Heart right ventricle (tissue), 16 donors: ENCODE data around the gene TNFRSF4. TPM values are rescaled to one million over a fixed set of nuclear protein-coding genes. Genes with fewer than 3 reads are reported as not detected.

Experiments used
- ATAC-seq, 8 donors: fragments of 200-7000 bp; cut with Tn5 transposase; one replicate each; pipeline ENCODE4 v1.9.1; 2020; ENCODE audit warnings: mild to moderate bottlenecking in 8 of 8, moderate library complexity in 8 of 8, moderate number of reproducible peaks in 1 of 8
- DNase-seq, 2 donors: peaks; one replicate each; pipeline ENCODE4 v3.0.0-alpha.2; 2020
- H3K27ac ChIP-seq, 10 donors: fragments of 200-600 bp; sonication (generic) in 2 of 10; one replicate each; pipeline versions ENCODE4 v1.5.0 to v1.8.0; 2020 to 2022; ENCODE audit warnings: mild to moderate bottlenecking in 3 of 10
- H3K27me3 ChIP-seq, 7 donors: fragments of 200-600 bp; one replicate each; pipeline ENCODE4 v1.8.0; 2021 to 2022; ENCODE audit warnings: mild to moderate bottlenecking in 2 of 7
- H3K36me3 ChIP-seq, 9 donors: fragments of 200-600 bp; sonication (generic) in 1 of 9; one replicate each; pipeline versions ENCODE4 v1.5.0 to v1.8.0; 2020 to 2022; ENCODE audit warnings: mild to moderate bottlenecking in 2 of 9
- H3K4me1 ChIP-seq, 9 donors: fragments of 200-600 bp; sonication (generic) in 1 of 9; one replicate each; pipeline versions ENCODE4 v1.5.0 to v1.8.0; 2020 to 2022; ENCODE audit warnings: mild to moderate bottlenecking in 4 of 9
- H3K4me3 ChIP-seq, 10 donors: fragments of 200-600 bp; sonication (generic) in 2 of 10; one replicate each; pipeline versions ENCODE4 v1.5.0 to v1.8.0; 2020 to 2022; ENCODE audit warnings: mild to moderate bottlenecking in 7 of 10, moderate library complexity in 2 of 10
- H3K9me3 ChIP-seq, 11 donors: fragments of 200-600 bp in 10 of 11; sonication (generic) in 2 of 11; one replicate each; pipeline versions ENCODE4 v1.5.0 to v1.8.0; 2013 to 2022; ENCODE audit warnings: mild to moderate bottlenecking in 2 of 11, control low read depth in 1 of 11, moderate library complexity in 1 of 11
- CTCF ChIP-seq, 9 donors: fragments of 200-600 bp; sonication (generic) in 2 of 9; IDR thresholded peaks; one replicate each; pipeline versions ENCODE4 v1.5.0 to v1.8.0; 2021 to 2022; ENCODE audit warnings: antibody characterized with exemption in 9 of 9, mild to moderate bottlenecking in 5 of 9, moderate library complexity in 1 of 9
- WGBS, 2 donors: extraction: QIAGEN DNeasy Blood & Tissue Kit; methylation state at CpG; one replicate each; pipeline ENCODE4 v1.1.7; 2013; ENCODE audit warnings: inconsistent platforms in 1 of 2; 5-methylcytosine and 5-hydroxymethylcytosine counted together
- intact Hi-C, 10 donors: fragments of 100-400 bp; cut with DNase I; formaldehyde crosslinking; loops; one replicate each; pipeline versions ENCODE4 v1.11.1 to v1.14.2; 2022
- polyA plus RNA-seq, 2 donors: library from polyadenylated mRNA; stranded (reverse); fragments of 200-250 nt; gene quantifications; one replicate each; pipeline ENCODE4 v1.2.3, GENCODE V29; 2013
- total RNA-seq, 10 donors: library from RNA; stranded (reverse); fragmentation: NEBNext Ultra II Directional in 3 of 10; extraction: Animal tissue kit (Norgen Biotek cat#: 25700) in 3 of 10; gene quantifications; one replicate each; pipeline versions ENCODE4 v1.2.1 to v1.2.4, GENCODE V29; 2021 to 2023
- donor health status: Arrhythmogenic right ventricular cardiomyopathy.
- donor health status: ischemic (EF 13 %, LVEDD 7.1; RV severe dilation, severe dysfunction).
- donor health status: healthy with polysubstance abuse.
- donor health status: DM: no; HTN: yes; CAD: no.
- donor health status: DM: no; HTN: no; CAD: no.
- donor health status: ischemic (EF 25% LVEDD 6.9; RV normal size, moderate dysfunction).
- donor health status: ischemic (EF 25% LVEDD 5.7; RV mildly dilated, moderate dysfunction).
- donor health status: healthy.
- donor health status: DM: yes; HTN: yes; CAD: no.
- donor health status: Ischemic cardiomyopathy.
- donor health status: ischemic (EF 35%, LVEDD 5.7; RV mildly dilated, moderate dysfunction).
- donor health status: nonischemic (EF 11% LVEDD 7.7; RV severe dilation, severe dysfunction).
- donor health status: DM: yes; HTN: yes; CAD: no.
- donor health status: PGD.
- donor health status: ischemic (EF 29% LVEDD 5.4; RV normal size, mild dysfunction).
- donor health status: nonischemic (EF 23%, LVEDD 6.1; RV moderate dilation, normal function).

The TNFRSF4 gene
- total and polyA plus RNA-seq, 12 donors: 0.52 to 24.8 (median 5.0) TPM

- H3K27me3 ChIP-seq: peaks cover 13 to 59% (median 36%) of the 10 kb centered on the region in 7 donors
- H3K4me1 ChIP-seq: peaks cover 2 to 42% (median 30%) of the 10 kb centered on the region in 9 donors
- no peaks in the 10 kb centered on the region for H3K9me3 ChIP-seq
- DNase-seq: peak in 1 of 2 donors; percentile 10
- no peak for ATAC-seq
- no peak overlapping the region for H3K27ac ChIP-seq
- peaks cover 0 to 3% (median 0%) of the 10 kb centered on the region in 9 donors for H3K36me3 ChIP-seq
- WGBS, 2 donors: 63 to 67% methylated on average over 10 to 11 of the region's 11 CpGs
- intact Hi-C loops: no loop called here
- H3K4me3 ChIP-seq: no peak overlapping the region
- TF ChIP-seq CTCF (IDR thresholded peaks at IDR 0.05): no peak
Measured at GRCh38 chr1:1207571-1207892, 6.4 kb downstream of the TNFRSF4 start.

DNA sequence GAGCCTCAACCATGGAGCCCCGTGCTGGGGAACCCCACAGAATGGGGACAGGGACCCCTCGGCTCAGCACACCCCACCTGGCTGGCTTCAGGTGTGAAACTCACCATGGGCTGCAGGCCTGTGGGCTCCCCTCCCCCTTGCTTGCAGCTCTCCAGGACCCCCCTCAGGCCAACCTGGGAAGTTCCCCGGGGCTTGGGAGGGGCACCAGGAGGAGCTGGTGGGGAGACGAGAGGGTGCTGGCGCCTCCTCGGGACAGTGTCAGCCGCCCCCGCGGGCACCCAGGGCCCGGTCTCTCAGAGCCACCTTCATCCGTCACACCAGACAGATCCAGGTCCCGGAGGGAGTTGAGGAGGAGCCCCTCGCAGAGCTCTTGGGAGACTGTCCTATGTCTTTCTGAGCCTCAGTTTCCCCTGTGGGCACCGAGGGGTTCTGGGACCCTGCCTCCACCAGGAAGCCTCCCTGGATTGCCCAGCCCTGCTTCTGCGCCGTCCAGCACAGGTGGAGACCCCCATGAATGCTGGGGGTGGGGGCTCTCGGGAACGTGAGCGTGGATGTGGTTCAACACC lies 6.9 kb downstream of the TNFRSF4 start:
- Histone ChIP-seq H3K27ac (peak overlapping the region in 1 of 10 donors; percentile 24), H3K4me3 (peak overlapping the region in 1 of 10 donors; percentile 37), H3K4me1 (peaks cover 2 to 40% (median 30%) of the 10 kb centered on the region in 9 donors), H3K9me3 (no peaks in the 10 kb centered on the region), H3K36me3 (peaks cover 0 to 3% (median 0%) of the 10 kb centered on the region in 9 donors), H3K27me3 (peaks cover 13 to 59% (median 36%) of the 10 kb centered on the region in 7 donors)
- intact Hi-C loops: no loop called here
- no peak for TF ChIP-seq CTCF (IDR thresholded peaks at IDR 0.05)
- DNase-seq (peak in 1 of 2 donors; percentile 10), ATAC-seq (no peak)
- WGBS, 2 donors: 56 to 63% methylated on average over 17 to 19 of the region's 19 CpGs

- Histone ChIP-seq H3K36me3 (peaks cover 0 to 3% (median 0%) of the 10 kb centered on the region in 9 donors), H3K4me1 (peaks cover 2 to 38% (median 26%) of the 10 kb centered on the region in 9 donors), H3K9me3 (no peaks in the 10 kb centered on the region), H3K4me3 (peak within 1 kb of the TSS in 8 of 10 donors; percentile 10 to 41 (median 36)), H3K27me3 (peaks cover 13 to 60% (median 37%) of the 10 kb centered on the region in 7 donors), H3K27ac (peak within 1 kb of the TSS in 1 of 10 donors; percentile 31)
- 6% methylated on average over 47 to 49 of the region's 49 CpGs for WGBS, 2 donors
- intact Hi-C loops: no loop called here
- DNase-seq: peak in 1 of 2 donors; percentile 20
- TF ChIP-seq CTCF (IDR thresholded peaks at IDR 0.05): no peak
- peak in 2 of 8 donors; percentile 16 to 19 for ATAC-seq
Measured at GRCh38 chr1:1206376-1206965, 7.5 kb downstream of the TNFRSF4 start, which contains the start of gene TNFRSF18. TSS of gene TNFRSF18 (minus strand) at chr1:1206592. CDS start at chr1:1206571, 21 bp downstream.

GRCh38 chr1:1205769-1206375 lies 8.1 kb downstream of the TNFRSF4 start:
- Histone ChIP-seq H3K27me3 (peaks cover 13 to 66% (median 40%) of the 10 kb centered on the region in 7 donors), H3K4me1 (peaks cover 2 to 40% (median 26%) of the 10 kb centered on the region in 9 donors), H3K4me3 (peak overlapping the region in 8 of 10 donors; percentile 10 to 41 (median 36)), H3K36me3 (peaks cover 0 to 3% (median 0%) of the 10 kb centered on the region in 9 donors), H3K27ac (peak overlapping the region in 1 of 10 donors; percentile 31), H3K9me3 (no peaks in the 10 kb centered on the region)
- intact Hi-C loops: no loop called here
- DNase-seq (peak in 1 of 2 donors; percentile 11), ATAC-seq (no peak)
- 26 to 30% methylated on average over 30 to 31 of the region's 31 CpGs for WGBS, 2 donors
- TF ChIP-seq CTCF (IDR thresholded peaks at IDR 0.05): no peak
